Liver (tissue), 9 donors: ENCODE data around the gene PTPRN2. TPM values are rescaled to one million over a fixed set of nuclear protein-coding genes. Genes with fewer than 3 reads are reported as not detected.
A peak's percentile ranks its signal among the peaks of the same experiment; 100 is the strongest.

Experiments
- DNase-seq: peaks from one replicate; pipeline ENCODE4 v3.0.0-alpha.2; 2017; ENCODE audit warnings: low spot score
- H3K27ac ChIP-seq, 2 donors: one replicate each; pipeline ENCODE4 v1.7.0; 2013; ENCODE audit warnings: inconsistent platforms in 2 of 2, low read length in 2 of 2, control low read depth in 1 of 2, low read depth in 1 of 2, mild to moderate bottlenecking in 1 of 2
- H3K27me3 ChIP-seq, 4 donors: one replicate each; pipeline versions ENCODE4 v1.6.1 to v1.7.0; 2013; ENCODE audit warnings: low read length in 3 of 4, inconsistent platforms in 1 of 4, mild to moderate bottlenecking in 1 of 4, moderate library complexity in 1 of 4; ENCODE audit not compliant: control insufficient read depth in 4 of 4, insufficient read depth in 4 of 4
- H3K36me3 ChIP-seq, 4 donors: one replicate each; pipeline versions ENCODE4 v1.6.1 to v1.7.0; 2013; ENCODE audit warnings: low read length in 3 of 4, mild to moderate bottlenecking in 3 of 4, low read depth in 1 of 4, moderate library complexity in 1 of 4; ENCODE audit not compliant: control insufficient read depth in 4 of 4, insufficient read depth in 3 of 4
- H3K4me1 ChIP-seq, 4 donors: one replicate each; pipeline versions ENCODE4 v1.6.1 to v1.7.0; 2013; ENCODE audit warnings: low read length in 3 of 4, mild to moderate bottlenecking in 3 of 4, moderate library complexity in 1 of 4; ENCODE audit not compliant: control insufficient read depth in 4 of 4, insufficient read depth in 4 of 4
- H3K4me3 ChIP-seq, 3 donors: one replicate each; pipeline versions ENCODE4 v1.6.1 to v1.7.0; 2013; ENCODE audit warnings: low read length in 3 of 3, control low read depth in 1 of 3, low read depth in 1 of 3, mild to moderate bottlenecking in 1 of 3
- H3K9ac ChIP-seq, 2 donors: one replicate each; pipeline ENCODE4 v1.7.0; 2013; ENCODE audit warnings: low read length in 2 of 2, mild to moderate bottlenecking in 2 of 2, moderate library complexity in 2 of 2, control low read depth in 1 of 2, low read depth in 1 of 2
- H3K9me3 ChIP-seq, 4 donors: one replicate each; pipeline versions ENCODE4 v1.6.1 to v1.7.0; 2013; ENCODE audit warnings: low read length in 3 of 4; ENCODE audit not compliant: control insufficient read depth in 4 of 4
- ATF3 ChIP-seq: IDR thresholded peaks from 2 replicates; pipeline ENCODE4 v1.6.1; 2016; ENCODE audit warnings: antibody characterized with exemption
- CTCF ChIP-seq: fragments of 150-350 bp; IDR thresholded peaks from 2 replicates; pipeline ENCODE4 v1.5.1; 2017; ENCODE audit warnings: improper control_type of control experiment, low read depth, low read length; ENCODE audit not compliant: missing input control
- EGR1 ChIP-seq, 2 donors: IDR thresholded peaks; 2 replicates each; pipeline ENCODE4 v1.6.1; 2016 to 2018; ENCODE audit warnings: antibody characterized with exemption in 2 of 2, low read depth in 2 of 2
- FOXA1 ChIP-seq: IDR thresholded peaks from 2 replicates; pipeline ENCODE4 v1.6.1; 2016; ENCODE audit warnings: antibody characterized with exemption
- FOXA2 ChIP-seq: IDR thresholded peaks from 2 replicates; pipeline ENCODE4 v1.6.1; 2016; ENCODE audit warnings: antibody characterized with exemption
- GABPA ChIP-seq, 2 donors: IDR thresholded peaks in 1 of 2; conservative IDR thresholded peaks in 1 of 2; 2 replicates each; pipeline ENCODE4 v1.6.1; 2016; ENCODE audit warnings: antibody characterized with exemption in 2 of 2, mild to moderate bottlenecking in 1 of 2, moderate library complexity in 1 of 2
- HNF4A ChIP-seq, 2 donors: conservative IDR thresholded peaks; 2 replicates each; pipeline ENCODE4 v1.6.1; 2016; ENCODE audit warnings: antibody characterized with exemption in 2 of 2, mild to moderate bottlenecking in 2 of 2
- HNF4G ChIP-seq: IDR thresholded peaks from 2 replicates; pipeline ENCODE4 v1.6.1; 2016; ENCODE audit warnings: antibody characterized with exemption
- JUND ChIP-seq, 2 donors: IDR thresholded peaks; 2 replicates each; pipeline ENCODE4 v1.6.1; 2016; ENCODE audit warnings: antibody characterized with exemption in 2 of 2
- REST ChIP-seq: IDR thresholded peaks from 2 replicates; pipeline ENCODE4 v1.6.1; 2016; ENCODE audit warnings: antibody characterized with exemption, mild to moderate bottlenecking
- SP1 ChIP-seq: IDR thresholded peaks from 2 replicates; pipeline ENCODE4 v1.6.1; 2018; ENCODE audit warnings: antibody characterized with exemption, mild to moderate bottlenecking
- TAF1 ChIP-seq: conservative IDR thresholded peaks from 2 replicates; pipeline ENCODE4 v1.6.1; 2016; ENCODE audit warnings: antibody characterized with exemption, mild to moderate bottlenecking
- ZBTB33 ChIP-seq: IDR thresholded peaks from 2 replicates; pipeline ENCODE4 v1.6.1; 2016; ENCODE audit warnings: antibody characterized with exemption
- WGBS: extraction: QIAGEN DNeasy Blood & Tissue Kit; methylation state at CpG from one replicate; pipeline ENCODE4 v1.1.7; 2013; 5-methylcytosine and 5-hydroxymethylcytosine counted together
- polyA plus RNA-seq, 2 donors: library from polyadenylated mRNA; stranded (reverse) in 1 of 2; unstranded in 1 of 2; fragments of 200-250 nt in 1 of 2; fragments of >200 nt in 1 of 2; fragmentation: Nextera tagmentation in 1 of 2; extraction: Ambion mirVana in 1 of 2; gene quantifications; one replicate each; pipeline versions ENCODE4 v1.2.1 to v1.2.3, GENCODE V29; 2013 to 2015
- total RNA-seq, 2 donors: library from RNA; depleted of rRNA; stranded (reverse); fragments of >200 nt; gene quantifications; one replicate each; pipeline ENCODE4 v1.2.3, GENCODE V29; 2014
- donor health status: healthy.
- donor health status: healthy.
- donor health status: healthy.
- donor health status: healthy.
- donor health status: healthy.

The PTPRN2 gene
- total and polyA plus RNA-seq, 4 donors = 0.75 to 1.9 (median 1.1) TPM

GRCh38 chr7:158443688-158444483 is 143.7 kb downstream of the PTPRN2 start (continued):
- no peak for TF ChIP-seq GABPA (IDR thresholded peaks at IDR 0.05 in 1 of 2, conservative IDR thresholded peaks at IDR 0.05 in 1 of 2)
- no peak for TF ChIP-seq CTCF
- TF ChIP-seq JUND (IDR thresholded peaks at IDR 0.05) = no peak

GRCh38 chr7:158443014-158443687 is 144.5 kb downstream of the PTPRN2 start:
- TF ChIP-seq HNF4A (conservative IDR thresholded peaks at IDR 0.05) (no peak), HNF4G (no peak), SP1 (no peak), REST (no peak)
- WGBS = 82% methylated on average over 28 of the region's 28 CpGs
- Histone ChIP-seq H3K27me3 (no peaks in the 10 kb centered on the region), H3K4me1 (no peaks in the 10 kb centered on the region), H3K36me3 (no peaks in the 10 kb centered on the region), H3K9me3 (no peaks in the 10 kb centered on the region), H3K27ac (no peak overlapping the region), H3K4me3 (no peak overlapping the region), H3K9ac (no peak overlapping the region)
- DNase-seq = no peak

- 67% methylated on average over 4 of the region's 4 CpGs for WGBS
- Histone ChIP-seq H3K4me3 (no peak overlapping the region), H3K4me1 (no peaks in the 10 kb centered on the region), H3K27ac (no peak overlapping the region), H3K36me3 (no peaks in the 10 kb centered on the region), H3K9ac (no peak overlapping the region), H3K9me3 (no peaks in the 10 kb centered on the region), H3K27me3 (no peaks in the 10 kb centered on the region)
- DNase-seq = no peak
- TF ChIP-seq REST (no peak), TAF1 (no peak), ATF3 (no peak), ZBTB33 (no peak), HNF4A (conservative IDR thresholded peaks at IDR 0.05) (no peak), FOXA2 (no peak), CTCF (peak; percentile 29), EGR1 (IDR thresholded peaks at IDR 0.05; ENCODE audit: low read depth in 2 of 2) (no peak), GABPA (IDR thresholded peaks at IDR 0.05 in 1 of 2, conservative IDR thresholded peaks at IDR 0.05 in 1 of 2) (no peak), FOXA1 (no peak)
These were observed 145.4 kb downstream of the PTPRN2 start for GRCh38 chr7:158442260-158442659.
